OCI-LY7 (cell line): ENCODE results near the gene CAP2. TPM values are rescaled to one million over a fixed set of nuclear protein-coding genes. Genes with fewer than 3 reads are reported as not detected.

Source experiments
- BruUV-seq: library from RNA; stranded (reverse); fragments of 400-500 nt; replicated peaks from 2 replicates; lab custom pipeline; 2021; lab: Mats Ljungman, UMichigan
- CTCF ChIA-PET: fragments of 300-600 bp; sonication (Branson Sonifier 250); formaldehyde crosslinking; loops from one replicate; lab custom pipeline; 2022; ENCODE audit warnings: antibody characterized with exemption; ENCODE audit not compliant: unreplicated experiment; lab: Charles Lee
- POLR2A ChIA-PET: fragments of 300-600 bp; sonication (Branson Sonifier 250); formaldehyde crosslinking; loops from one replicate; lab custom pipeline; 2022; ENCODE audit warnings: antibody characterized with exemption; lab: Charles Lee
- DNase-seq: peaks from one replicate; pipeline ENCODE4 v3.0.0-alpha.2; 2015; ENCODE audit warnings: low spot score
- H2AFZ ChIP-seq: fragments of 200-600 bp; sonication (generic), shearing (Covaris generic); 2 replicates; pipeline ENCODE4 v1.6.1; 2014; ENCODE audit warnings: mild to moderate bottlenecking, antibody characterized with exemption, low read length, moderate library complexity
- H3K27ac ChIP-seq: fragments of 200-600 bp; sonication (generic); 2 replicates; pipeline ENCODE4 v1.5.1; 2014; ENCODE audit warnings: mixed run types, low read depth, mild to moderate bottlenecking, moderate library complexity, low read length, inconsistent platforms; ENCODE audit not compliant: poor library complexity, severe bottlenecking
- H3K36me3 ChIP-seq: fragments of 200-600 bp; sonication (generic); 2 replicates; pipeline ENCODE4 v1.6.1; 2014; ENCODE audit warnings: mild to moderate bottlenecking, antibody characterized with exemption, low read length, moderate library complexity, mixed read lengths; ENCODE audit not compliant: insufficient read depth
- H3K4me1 ChIP-seq: fragments of 200-600 bp; sonication (generic); 2 replicates; pipeline ENCODE4 v1.5.1; 2014; ENCODE audit warnings: mild to moderate bottlenecking, low read length; ENCODE audit not compliant: insufficient read depth, poor library complexity, severe bottlenecking
- H3K4me2 ChIP-seq: fragments of 200-600 bp; sonication (generic); 2 replicates; pipeline ENCODE4 v1.6.1; 2014; ENCODE audit warnings: mild to moderate bottlenecking, low read length
- H3K4me3 ChIP-seq: fragments of 200-600 bp; sonication (generic); 2 replicates; pipeline ENCODE4 v1.5.1; 2014; ENCODE audit warnings: mild to moderate bottlenecking, low read depth, low read length; ENCODE audit not compliant: poor library complexity, severe bottlenecking
- H3K79me2 ChIP-seq: fragments of 200-600 bp; sonication (generic); 2 replicates; pipeline ENCODE4 v1.6.1; 2016; ENCODE audit warnings: low read depth, mild to moderate bottlenecking, low read length, moderate library complexity, mixed read lengths; ENCODE audit not compliant: insufficient read depth
- H3K9me2 ChIP-seq: fragments of 200-600 bp; sonication (generic); 2 replicates; pipeline ENCODE4 v1.6.1; 2016; ENCODE audit warnings: mild to moderate bottlenecking, low read length, mixed read lengths; ENCODE audit not compliant: insufficient read depth
- H3K9me3 ChIP-seq: fragments of 200-600 bp; sonication (generic); 2 replicates; pipeline ENCODE4 v1.6.1; 2014; ENCODE audit warnings: mild to moderate bottlenecking, mixed run types, low read length, mixed read lengths
- H4K20me1 ChIP-seq: fragments of 200-600 bp; sonication (generic); 2 replicates; pipeline ENCODE4 v1.6.1; 2014; ENCODE audit warnings: mild to moderate bottlenecking, antibody characterized with exemption, low read length, moderate library complexity, mixed read lengths; ENCODE audit not compliant: insufficient read depth
- CTCF ChIP-seq: fragments of 200-600 bp; sonication (generic); conservative IDR thresholded peaks from 2 replicates; pipeline ENCODE4 v1.5.1; 2014; ENCODE audit warnings: mild to moderate bottlenecking, antibody characterized with exemption, low read length, moderate library complexity, mixed read lengths
- EZH2phosphoT487 ChIP-seq: fragments of 200-600 bp; sonication (generic); IDR thresholded peaks from 2 replicates; pipeline ENCODE4 v1.6.1; 2018; ENCODE audit warnings: low read depth, borderline replicate concordance, mild to moderate bottlenecking, mixed run types, antibody characterized with exemption, low read length, moderate library complexity, mixed read lengths
- intact Hi-C: fragments of 100-400 bp; cut with micrococcal nuclease; formaldehyde crosslinking; loops from one replicate; pipeline ENCODE4 v1.10.0; 2022; ENCODE audit not compliant: unreplicated experiment
- total RNA-seq, 2 experiments: library from RNA; depleted of rRNA in 1 of 2; stranded (reverse); fragments of >200 nt in 1 of 2; shearing (Covaris generic) in 1 of 2; gene quantifications; 2 replicates each; pipeline ENCODE4 v1.2.3, GENCODE V29; 2014 to 2022

Gene CAP2
- total RNA-seq, 2 experiments from 2014 or later: not detected

DNA sequence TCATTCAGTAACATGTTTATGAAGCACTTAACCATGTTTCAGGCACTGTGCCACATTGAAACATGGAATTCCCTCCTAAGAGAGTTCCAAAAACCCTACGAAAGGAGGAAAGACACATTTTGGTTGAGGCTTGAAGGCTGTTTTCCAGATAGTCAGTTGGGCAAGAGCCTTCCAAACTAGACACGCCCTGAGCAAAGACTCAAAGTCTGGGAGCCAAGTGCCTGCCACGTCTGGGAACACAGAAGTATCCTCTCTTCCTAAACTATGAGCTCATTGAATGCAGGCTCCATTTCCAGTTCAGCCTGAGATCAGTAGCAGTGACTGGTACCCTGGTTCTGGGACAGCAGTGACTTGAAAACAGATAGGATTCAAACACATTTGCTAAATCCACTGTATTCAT, 132.2 kb downstream of the CAP2 start:
- Histone ChIP-seq H3K4me2 (no peak overlapping the region), H3K79me2 (no peaks in the 10 kb centered on the region), H3K9me2 (no peaks in the 10 kb centered on the region), H3K9me3 (no peaks in the 10 kb centered on the region), H3K27ac (no peak overlapping the region), H3K4me3 (no peak overlapping the region), H4K20me1 (no peaks in the 10 kb centered on the region), H3K4me1 (no peaks in the 10 kb centered on the region), H2AFZ (no peak overlapping the region), H3K36me3 (no peaks in the 10 kb centered on the region)
- BruUV-seq: no TSS peak
- ChIA-PET POLR2A (no interaction called here), CTCF (no interaction called here)
- intact Hi-C loops: no loop called here
- TF ChIP-seq CTCF (no peak), EZH2phosphoT487 (no peak)
- DNase-seq: no peak

DNA sequence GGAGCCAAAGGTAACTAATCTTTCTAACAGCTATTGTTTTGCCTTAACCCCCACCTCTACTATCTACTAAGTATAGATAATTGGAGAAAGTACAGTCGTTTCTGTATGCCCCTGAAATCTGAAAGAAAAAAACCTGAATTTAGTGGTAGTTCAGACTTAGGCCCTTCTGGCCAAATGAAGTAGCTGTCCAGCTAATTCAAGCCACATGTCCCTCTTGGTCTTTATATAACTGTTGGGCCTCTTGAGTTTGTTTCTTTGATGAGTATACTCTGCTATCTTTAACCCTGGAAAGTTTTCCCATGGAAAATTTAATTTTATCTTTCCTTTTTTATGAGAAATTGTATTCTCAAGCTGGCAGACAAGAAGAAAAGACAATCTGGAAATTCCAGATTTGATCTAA, 133.7 kb downstream of the CAP2 start:
- no peaks in the 10 kb centered on the region for H3K4me1 ChIP-seq
- POLR2A ChIA-PET: interaction anchor here (0.6 to 0.7 kb wide), 3 partner anchors 9 to 322 kb away, joined by 3 to 4 read pairs (median 4); no protein-coding TSS in a partner anchor
- H3K9me2 ChIP-seq: no peaks in the 10 kb centered on the region
- H3K79me2 ChIP-seq: no peaks in the 10 kb centered on the region
- no peak overlapping the region for H3K27ac ChIP-seq
- BruUV-seq: no TSS peak
- CTCF ChIA-PET: no interaction called here
- H3K9me3 ChIP-seq: no peaks in the 10 kb centered on the region
- TF ChIP-seq EZH2phosphoT487 (no peak), CTCF (no peak)
- H3K4me2 ChIP-seq: no peak overlapping the region
- no peak for DNase-seq
- intact Hi-C loops: no loop called here
- H3K36me3 ChIP-seq: no peaks in the 10 kb centered on the region
- H4K20me1 ChIP-seq: no peaks in the 10 kb centered on the region
- H2AFZ ChIP-seq: no peak overlapping the region
- H3K4me3 ChIP-seq: no peak overlapping the region

- ChIA-PET POLR2A (interaction anchor here (0.6 kb wide), 1 partner anchor 775 kb away, joined by 4 read pairs; no protein-coding TSS in a partner anchor), CTCF (no interaction called here)
- H3K9me3 ChIP-seq: no peaks in the 10 kb centered on the region
- no peak overlapping the region for H2AFZ ChIP-seq
- no peak overlapping the region for H3K4me2 ChIP-seq
- no peaks in the 10 kb centered on the region for H3K9me2 ChIP-seq
- H3K36me3 ChIP-seq: no peaks in the 10 kb centered on the region
- H3K4me3 ChIP-seq: no peak overlapping the region
- TF ChIP-seq EZH2phosphoT487 (no peak), CTCF (no peak)
- no peaks in the 10 kb centered on the region for H4K20me1 ChIP-seq
- BruUV-seq: no TSS peak
- intact Hi-C loops: no loop called here
- DNase-seq: no peak
- no peak overlapping the region for H3K27ac ChIP-seq
- no peaks in the 10 kb centered on the region for H3K4me1 ChIP-seq
- H3K79me2 ChIP-seq: no peaks in the 10 kb centered on the region
Observed at GRCh38 chr6:17530321-17530835, 137.0 kb downstream of the CAP2 start.
